Hepatocyte (in vitro differentiated cells): ENCODE results near the gene MTHFS.

Experiments used
- EZH2 ChIP-seq: fragments of 200-600 bp; sonication (generic); IDR thresholded peaks from 2 replicates; pipeline ENCODE4 v1.6.1; 2016; ENCODE audit warnings: antibody characterized with exemption, mild to moderate bottlenecking, borderline replicate concordance
- EZH2phosphoT487 ChIP-seq: fragments of 200-600 bp; sonication (generic); IDR thresholded peaks from one replicate; pipeline ENCODE4 v1.6.1; 2018; ENCODE audit warnings: antibody characterized with exemption, mild to moderate bottlenecking, low read depth, moderate library complexity; ENCODE audit not compliant: unreplicated experiment, severe bottlenecking
- TF ChIP-seq, protein P1 (sequence below): fragments of 200-600 bp; sonication (generic); IDR thresholded peaks from 2 replicates; pipeline ENCODE4 v1.5.1; 2016; ENCODE audit warnings: antibody characterized with exemption, mild to moderate bottlenecking; ENCODE audit not compliant: poor library complexity

DNA sequence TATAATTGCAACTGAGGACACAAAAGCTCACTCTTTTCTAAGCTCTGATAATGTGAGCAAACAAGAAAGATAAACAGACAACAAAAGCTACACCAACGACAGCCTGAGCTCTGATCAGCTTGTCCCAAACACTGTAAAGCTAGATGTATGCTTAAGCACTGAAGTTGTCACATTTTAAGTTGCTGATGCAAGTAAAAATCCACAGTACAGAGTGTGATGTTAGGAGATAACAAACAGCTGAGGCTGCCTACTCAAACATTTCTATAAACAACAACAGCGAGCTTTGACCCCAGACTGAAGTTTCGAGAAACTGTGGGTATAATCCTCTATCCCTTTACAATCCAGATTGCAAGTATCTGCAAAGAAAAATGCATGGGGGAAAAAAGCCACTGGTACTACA is 10.7 kb downstream of the MTHFS start:
- TF ChIP-seq, protein P1, sequence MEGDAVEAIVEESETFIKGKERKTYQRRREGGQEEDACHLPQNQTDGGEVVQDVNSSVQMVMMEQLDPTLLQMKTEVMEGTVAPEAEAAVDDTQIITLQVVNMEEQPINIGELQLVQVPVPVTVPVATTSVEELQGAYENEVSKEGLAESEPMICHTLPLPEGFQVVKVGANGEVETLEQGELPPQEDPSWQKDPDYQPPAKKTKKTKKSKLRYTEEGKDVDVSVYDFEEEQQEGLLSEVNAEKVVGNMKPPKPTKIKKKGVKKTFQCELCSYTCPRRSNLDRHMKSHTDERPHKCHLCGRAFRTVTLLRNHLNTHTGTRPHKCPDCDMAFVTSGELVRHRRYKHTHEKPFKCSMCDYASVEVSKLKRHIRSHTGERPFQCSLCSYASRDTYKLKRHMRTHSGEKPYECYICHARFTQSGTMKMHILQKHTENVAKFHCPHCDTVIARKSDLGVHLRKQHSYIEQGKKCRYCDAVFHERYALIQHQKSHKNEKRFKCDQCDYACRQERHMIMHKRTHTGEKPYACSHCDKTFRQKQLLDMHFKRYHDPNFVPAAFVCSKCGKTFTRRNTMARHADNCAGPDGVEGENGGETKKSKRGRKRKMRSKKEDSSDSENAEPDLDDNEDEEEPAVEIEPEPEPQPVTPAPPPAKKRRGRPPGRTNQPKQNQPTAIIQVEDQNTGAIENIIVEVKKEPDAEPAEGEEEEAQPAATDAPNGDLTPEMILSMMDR, result no peak
- no peak for TF ChIP-seq EZH2
- no peak for TF ChIP-seq EZH2phosphoT487
